Neural progenitor cell (in vitro differentiated cells): ENCODE measurements around the gene TPPP3. TPM values are rescaled to one million over a fixed set of nuclear protein-coding genes. Genes with fewer than 3 reads are reported as not detected.
"Not testable (repeated sequence)": the region's sequence is repeated elsewhere in the genome, so short reads cannot be mapped to it uniquely, and the experiment has no call there.

Experiments used
- DNase-seq: peaks from one replicate; pipeline ENCODE4 v3.0.0-alpha.2; 2016; ENCODE audit warnings: low spot score
- H2AFZ ChIP-seq: fragments of 200-600 bp; sonication (generic); replicated peaks from 2 replicates; pipeline ENCODE4 v1.6.1; 2016; ENCODE audit warnings: antibody characterized with exemption
- H3F3A ChIP-seq: fragments of 200-600 bp; sonication (generic); 2 replicates; pipeline ENCODE4 v1.6.1; 2016; ENCODE audit warnings: antibody characterized with exemption, low read depth
- H3K27ac ChIP-seq: fragments of 200-600 bp; sonication (generic); 2 replicates; pipeline ENCODE4 v1.5.1; 2016; ENCODE audit warnings: mild to moderate bottlenecking
- H3K27me3 ChIP-seq: fragments of 200-600 bp; sonication (generic); 2 replicates; pipeline ENCODE4 v1.6.1; 2016; ENCODE audit warnings: mild to moderate bottlenecking, moderate library complexity
- H3K36me3 ChIP-seq: fragments of 200-600 bp; sonication (generic); 2 replicates; pipeline ENCODE4 v1.5.1; 2016
- H3K4me1 ChIP-seq: fragments of 200-600 bp; sonication (generic); 2 replicates; pipeline ENCODE4 v1.6.1; 2016; ENCODE audit warnings: mixed run types
- H3K4me2 ChIP-seq: fragments of 200-600 bp; sonication (generic); 2 replicates; pipeline ENCODE4 v1.6.1; 2016
- H3K4me3 ChIP-seq: fragments of 200-600 bp; sonication (generic); 2 replicates; pipeline ENCODE4 v1.5.1; 2016
- H3K79me2 ChIP-seq: fragments of 200-600 bp; sonication (generic); 2 replicates; pipeline ENCODE4 v1.6.1; 2016; ENCODE audit warnings: low read depth
- H3K9ac ChIP-seq: fragments of 200-600 bp; sonication (generic); 2 replicates; pipeline ENCODE4 v1.6.1; 2016
- H3K9me3 ChIP-seq: fragments of 200-600 bp; sonication (generic); 2 replicates; pipeline ENCODE4 v1.5.1; 2016; ENCODE audit warnings: low read depth
- H4K20me1 ChIP-seq: fragments of 200-600 bp; sonication (generic); 2 replicates; pipeline ENCODE4 v1.6.1; 2016; ENCODE audit warnings: low read depth
- H3K27ac Mint-ChIP-seq: 3 replicates; pipeline ENCODE4 v1.8.0; 2021; ENCODE audit warnings: mixed read lengths
- H3K27me3 Mint-ChIP-seq: 2 replicates; pipeline ENCODE4 v1.8.0; 2022; ENCODE audit warnings: low read depth, mild to moderate bottlenecking, inconsistent platforms, moderate library complexity, mixed read lengths; ENCODE audit not compliant: insufficient read depth
- H3K36me3 Mint-ChIP-seq: 3 replicates; pipeline ENCODE4 v1.8.0; 2021; ENCODE audit warnings: mixed read lengths
- H3K4me1 Mint-ChIP-seq: 3 replicates; pipeline ENCODE4 v1.8.0; 2021; ENCODE audit warnings: mixed read lengths
- H3K4me3 Mint-ChIP-seq: 3 replicates; pipeline ENCODE4 v1.8.0; 2021; ENCODE audit warnings: mild to moderate bottlenecking, moderate library complexity, mixed read lengths
- H3K9me3 Mint-ChIP-seq: 3 replicates; pipeline ENCODE4 v1.8.0; 2020; ENCODE audit warnings: mixed read lengths
- EZH2 ChIP-seq: fragments of 200-600 bp; sonication (generic); IDR thresholded peaks from 2 replicates; pipeline ENCODE4 v1.6.1; 2017; ENCODE audit warnings: antibody characterized with exemption, mild to moderate bottlenecking, moderate library complexity
- EZH2phosphoT487 ChIP-seq: fragments of 200-600 bp; sonication (generic); IDR thresholded peaks from 2 replicates; pipeline ENCODE4 v1.6.1; 2017; ENCODE audit warnings: antibody characterized with exemption
- total RNA-seq: library from RNA; depleted of rRNA; stranded (reverse); fragments of >200 nt; gene quantifications from 2 replicates; pipeline ENCODE4 v1.2.3, GENCODE V29; 2015; ENCODE audit warnings: low replicate concordance
- TF ChIP-seq, protein P1 (sequence below): fragments of 200-600 bp; sonication (generic); IDR thresholded peaks from 2 replicates; pipeline ENCODE4 v1.5.1; 2017; ENCODE audit warnings: antibody characterized with exemption, mild to moderate bottlenecking

The TPPP3 gene
- total RNA-seq, 1 donor from 2014 or later: not detected

- TF ChIP-seq, protein P1, sequence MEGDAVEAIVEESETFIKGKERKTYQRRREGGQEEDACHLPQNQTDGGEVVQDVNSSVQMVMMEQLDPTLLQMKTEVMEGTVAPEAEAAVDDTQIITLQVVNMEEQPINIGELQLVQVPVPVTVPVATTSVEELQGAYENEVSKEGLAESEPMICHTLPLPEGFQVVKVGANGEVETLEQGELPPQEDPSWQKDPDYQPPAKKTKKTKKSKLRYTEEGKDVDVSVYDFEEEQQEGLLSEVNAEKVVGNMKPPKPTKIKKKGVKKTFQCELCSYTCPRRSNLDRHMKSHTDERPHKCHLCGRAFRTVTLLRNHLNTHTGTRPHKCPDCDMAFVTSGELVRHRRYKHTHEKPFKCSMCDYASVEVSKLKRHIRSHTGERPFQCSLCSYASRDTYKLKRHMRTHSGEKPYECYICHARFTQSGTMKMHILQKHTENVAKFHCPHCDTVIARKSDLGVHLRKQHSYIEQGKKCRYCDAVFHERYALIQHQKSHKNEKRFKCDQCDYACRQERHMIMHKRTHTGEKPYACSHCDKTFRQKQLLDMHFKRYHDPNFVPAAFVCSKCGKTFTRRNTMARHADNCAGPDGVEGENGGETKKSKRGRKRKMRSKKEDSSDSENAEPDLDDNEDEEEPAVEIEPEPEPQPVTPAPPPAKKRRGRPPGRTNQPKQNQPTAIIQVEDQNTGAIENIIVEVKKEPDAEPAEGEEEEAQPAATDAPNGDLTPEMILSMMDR: no peak
- no peak for TF ChIP-seq EZH2
- no peak overlapping the region for H3K4me3 Mint-ChIP-seq
These were observed 35.7 kb downstream of the TPPP3 start for GRCh38 chr16:67357561-67357960.

DNA sequence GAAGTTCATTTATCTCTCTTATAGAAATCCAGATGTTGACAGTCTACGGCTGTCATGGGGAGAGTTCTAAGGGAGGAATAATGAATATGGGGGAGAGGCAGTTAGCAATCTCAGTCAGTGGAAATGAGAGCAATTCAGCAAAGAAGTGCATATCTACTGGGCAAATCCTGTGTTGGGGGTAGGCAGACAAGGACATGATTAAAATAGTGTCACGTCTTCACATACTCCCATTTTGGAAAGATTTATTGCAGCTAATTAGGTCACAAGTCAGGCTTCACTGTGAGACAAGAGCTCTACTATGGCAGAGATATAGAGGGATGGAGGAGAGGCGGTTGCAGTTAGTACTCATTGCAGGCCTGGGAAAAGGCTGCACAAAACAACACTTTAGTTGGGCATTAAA lies 36.9 kb downstream of the TPPP3 start:
- H3F3A ChIP-seq: no peaks in the 10 kb centered on the region
- Mint-ChIP-seq H3K27ac (no peak overlapping the region), H3K4me3 (no peak overlapping the region), H3K36me3 (no peaks in the 10 kb centered on the region), H3K9me3 (no peaks in the 10 kb centered on the region), H3K4me1 (no peaks in the 10 kb centered on the region), H3K27me3 (peaks cover 8% of the 10 kb centered on the region)
- no peaks in the 10 kb centered on the region for H3K79me2 ChIP-seq
- H3K27ac ChIP-seq: no peak overlapping the region
- no peaks in the 10 kb centered on the region for H3K36me3 ChIP-seq
- H2AFZ ChIP-seq: no peak overlapping the region
- peaks cover 38% of the 10 kb centered on the region for H3K27me3 ChIP-seq
- H3K4me1 ChIP-seq: no peaks in the 10 kb centered on the region
- TF ChIP-seq, protein P1: no peak
- TF ChIP-seq EZH2 (no peak), EZH2phosphoT487 (no peak)
- no peak overlapping the region for H3K9ac ChIP-seq
- no peak overlapping the region for H3K4me2 ChIP-seq
- no peaks in the 10 kb centered on the region for H3K9me3 ChIP-seq
- H4K20me1 ChIP-seq: no peaks in the 10 kb centered on the region
- H3K4me3 ChIP-seq: no peak overlapping the region
- no peak for DNase-seq

More at GRCh38 chr16:67357561-67357960, 35.7 kb downstream of the TPPP3 start:
- peak overlapping the region; percentile 42 for H2AFZ ChIP-seq
- peaks cover 41% of the 10 kb centered on the region for H3K27me3 ChIP-seq
- H3K4me3 ChIP-seq: no peak overlapping the region
- no peaks in the 10 kb centered on the region for H4K20me1 ChIP-seq
- H3K36me3 ChIP-seq: no peaks in the 10 kb centered on the region
- Mint-ChIP-seq H3K4me1 (no peaks in the 10 kb centered on the region), H3K36me3 (no peaks in the 10 kb centered on the region), H3K27me3 (peaks cover 5% of the 10 kb centered on the region), H3K27ac (no peak overlapping the region), H3K9me3 (no peaks in the 10 kb centered on the region)
- H3K9ac ChIP-seq: no peak overlapping the region
- no peak overlapping the region for H3K4me2 ChIP-seq
- no peaks in the 10 kb centered on the region for H3K9me3 ChIP-seq
- no peak overlapping the region for H3K27ac ChIP-seq
- DNase-seq: no peak
- H3F3A ChIP-seq: no peaks in the 10 kb centered on the region
- H3K4me1 ChIP-seq: no peaks in the 10 kb centered on the region
- no peaks in the 10 kb centered on the region for H3K79me2 ChIP-seq

DNA sequence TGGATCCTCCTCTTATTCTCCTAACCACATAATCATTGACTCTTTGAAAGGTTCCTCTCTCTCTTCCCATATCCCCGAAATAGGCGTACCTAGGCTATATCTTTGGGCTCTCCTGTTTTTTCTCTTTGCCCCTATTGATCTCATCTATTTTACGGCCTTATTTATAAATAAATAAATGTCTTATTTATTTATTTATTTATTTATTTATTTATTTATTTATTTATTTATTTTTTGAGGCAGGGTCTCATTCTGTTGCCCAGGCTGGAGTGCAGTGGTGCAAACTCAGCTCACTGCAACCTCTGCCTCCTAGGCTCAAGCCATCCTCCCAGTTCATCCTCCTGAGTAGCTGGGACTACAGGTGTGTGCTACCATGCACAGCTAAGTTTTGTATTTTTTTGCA lies 40.8 kb downstream of the TPPP3 start:
- H3K27ac Mint-ChIP-seq: not testable (repeated sequence)

DNA sequence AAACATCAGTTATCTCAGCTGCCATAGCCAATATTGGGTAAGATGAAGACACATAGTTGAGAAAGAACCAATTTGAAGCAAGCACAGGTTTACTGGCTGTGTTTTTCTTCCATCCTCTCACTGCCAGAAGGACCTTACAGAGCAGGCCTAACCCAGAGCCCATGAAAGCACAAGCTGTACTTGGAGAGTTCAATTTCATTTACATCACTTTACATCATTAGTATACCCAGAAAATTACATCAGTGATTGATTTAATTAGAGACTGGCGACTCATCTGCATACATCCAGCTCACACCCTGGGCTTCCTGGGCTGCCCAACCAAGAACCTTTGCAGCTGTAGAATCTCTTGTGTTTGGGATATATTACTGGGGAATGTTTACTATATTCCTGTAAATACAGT lies 43.0 kb downstream of the TPPP3 start:
- Histone ChIP-seq H3F3A (no peaks in the 10 kb centered on the region), H3K36me3 (no peaks in the 10 kb centered on the region), H3K9ac (no peak overlapping the region), H3K79me2 (no peaks in the 10 kb centered on the region), H3K27me3 (peaks cover 26% of the 10 kb centered on the region), H3K4me2 (no peak overlapping the region), H3K4me1 (no peaks in the 10 kb centered on the region), H3K9me3 (no peaks in the 10 kb centered on the region), H2AFZ (no peak overlapping the region), H3K27ac (no peak overlapping the region), H4K20me1 (no peaks in the 10 kb centered on the region), H3K4me3 (no peak overlapping the region)
- H3K36me3 Mint-ChIP-seq: no peaks in the 10 kb centered on the region
- H3K27ac Mint-ChIP-seq: no peak overlapping the region
- TF ChIP-seq EZH2phosphoT487 (no peak), EZH2 (no peak)
- TF ChIP-seq, protein P1: no peak
- H3K27me3 Mint-ChIP-seq: peaks cover 2% of the 10 kb centered on the region
- no peak overlapping the region for H3K4me3 Mint-ChIP-seq
- peaks cover 2% of the 10 kb centered on the region for H3K4me1 Mint-ChIP-seq
- DNase-seq: no peak
- no peaks in the 10 kb centered on the region for H3K9me3 Mint-ChIP-seq

More for the DNA sequence above, 40.8 kb downstream of the TPPP3 start:
- not testable (repeated sequence) for DNase-seq, H3K36me3 ChIP-seq, H3K9me3 Mint-ChIP-seq, H3K4me3 ChIP-seq, H3K9ac ChIP-seq, H3K27ac ChIP-seq, H3K4me1 Mint-ChIP-seq, H3K4me2 ChIP-seq, H3K4me1 ChIP-seq, H3K27me3 Mint-ChIP-seq, H3K4me3 Mint-ChIP-seq, H4K20me1 ChIP-seq, H3K9me3 ChIP-seq, H3F3A ChIP-seq, H2AFZ ChIP-seq, H3K79me2 ChIP-seq, H3K36me3 Mint-ChIP-seq
- H3K27me3 ChIP-seq: peaks cover 41% of the 10 kb centered on the region
